Skin epidermis (tissue), 12 donors: ENCODE results near the gene RYK.

Source experiments
- H3K27ac ChIP-seq, 21 experiments: fragments of 200-600 bp; sonication (generic) in 11 of 21; one replicate each; pipeline ENCODE4 v1.5.0; 2020; ENCODE audit warnings: mild to moderate bottlenecking in 3 of 21, inconsistent platforms in 2 of 21, moderate library complexity in 2 of 21
- H3K4me3 ChIP-seq, 7 experiments: fragments of 200-600 bp; sonication (generic) in 2 of 7; one replicate each; pipeline ENCODE4 v1.5.0; 2020; ENCODE audit warnings: inconsistent platforms in 2 of 7, mild to moderate bottlenecking in 2 of 7, moderate library complexity in 1 of 7

Gene RYK

GRCh38 chr3:134258761-134259347, 8.2 kb upstream of the RYK start:
- Histone ChIP-seq H3K27ac (no peak overlapping the region), H3K4me3 (no peak overlapping the region)

GRCh38 chr3:134255404-134255803, 4.7 kb upstream of the RYK start:
- Histone ChIP-seq H3K27ac (no peak overlapping the region), H3K4me3 (no peak overlapping the region)

GRCh38 chr3:134253475-134254226, 3.0 kb upstream of the RYK start:
- no peak overlapping the region for H3K27ac ChIP-seq
- no peak overlapping the region for H3K4me3 ChIP-seq

- no peak overlapping the region for H3K27ac ChIP-seq
- H3K4me3 ChIP-seq = no peak overlapping the region
Measured at GRCh38 chr3:134252766-134253165, 2.1 kb upstream of the RYK start.

- Histone ChIP-seq H3K4me3 (no peak overlapping the region), H3K27ac (peak overlapping the region in 2 of 21 experiments; percentile 84 to 90)
Measured at GRCh38 chr3:134251731-134252391, 1.2 kb upstream of the RYK start.

GRCh38 chr3:134249935-134250716, 533 bp downstream of the RYK start:
- Histone ChIP-seq H3K27ac (peak overlapping the region; percentile 62 to 94 (median 87)), H3K4me3 (peak overlapping the region; percentile 64 to 90 (median 79))

- H3K4me3 ChIP-seq = peak overlapping the region; percentile 64 to 90 (median 79)
- peak overlapping the region in 10 of 21 experiments; percentile 69 to 94 (median 90) for H3K27ac ChIP-seq
Measured at GRCh38 chr3:134249296-134249841, 1.3 kb downstream of the RYK start.

- Histone ChIP-seq H3K4me3 (no peak overlapping the region), H3K27ac (no peak overlapping the region)
Measured at GRCh38 chr3:134244921-134245320, 5.7 kb downstream of the RYK start.

GRCh38 chr3:134242649-134243617, 7.7 kb downstream of the RYK start:
- H3K27ac ChIP-seq = peak overlapping the region in 4 of 21 experiments; percentile 12 to 52 (median 27)
- H3K4me3 ChIP-seq = no peak overlapping the region

GRCh38 chr3:134239538-134239937, 11.1 kb downstream of the RYK start:
- H3K27ac ChIP-seq = peak overlapping the region in 5 of 21 experiments; percentile 15 to 37 (median 17)

GRCh38 chr3:134237454-134238145, 13.1 kb downstream of the RYK start:
- Histone ChIP-seq H3K4me3 (no peak overlapping the region), H3K27ac (peak overlapping the region in 4 of 21 experiments; percentile 27 to 50 (median 38))

More at GRCh38 chr3:134239538-134239937, 11.1 kb downstream of the RYK start:
- H3K4me3 ChIP-seq = no peak overlapping the region

GRCh38 chr3:134236505-134237170, 14.0 kb downstream of the RYK start:
- H3K4me3 ChIP-seq = no peak overlapping the region
- peak overlapping the region in 6 of 21 experiments; percentile 0 to 45 (median 18) for H3K27ac ChIP-seq

- H3K27ac ChIP-seq = peak overlapping the region in 7 of 21 experiments; percentile 0 to 45 (median 7)
- H3K4me3 ChIP-seq = no peak overlapping the region
Measured at GRCh38 chr3:134235577-134236076, 15.0 kb downstream of the RYK start.

GRCh38 chr3:134232951-134233350, 17.7 kb downstream of the RYK start:
- H3K4me3 ChIP-seq = no peak overlapping the region
- H3K27ac ChIP-seq = no peak overlapping the region

- no peak overlapping the region for H3K27ac ChIP-seq
- no peak overlapping the region for H3K4me3 ChIP-seq
Measured at GRCh38 chr3:134232151-134232550, 18.5 kb downstream of the RYK start.

- Histone ChIP-seq H3K27ac (no peak overlapping the region), H3K4me3 (no peak overlapping the region)
Measured at GRCh38 chr3:134231131-134231530, 19.5 kb downstream of the RYK start.

- no peak overlapping the region for H3K4me3 ChIP-seq
- H3K27ac ChIP-seq = no peak overlapping the region
Measured at GRCh38 chr3:134229038-134229437, 21.6 kb downstream of the RYK start.
